Fibroblast of gingiva (primary cell): Measurements from ENCODE around the gene ADRM1.
A peak's percentile ranks its signal among the peaks of the same experiment; 100 is the strongest.

Source experiments
- DNase-seq: peaks from one replicate; pipeline ENCODE4 v3.0.0-alpha.2; 2011; ENCODE audit warnings: low read depth

The ADRM1 gene

DNA sequence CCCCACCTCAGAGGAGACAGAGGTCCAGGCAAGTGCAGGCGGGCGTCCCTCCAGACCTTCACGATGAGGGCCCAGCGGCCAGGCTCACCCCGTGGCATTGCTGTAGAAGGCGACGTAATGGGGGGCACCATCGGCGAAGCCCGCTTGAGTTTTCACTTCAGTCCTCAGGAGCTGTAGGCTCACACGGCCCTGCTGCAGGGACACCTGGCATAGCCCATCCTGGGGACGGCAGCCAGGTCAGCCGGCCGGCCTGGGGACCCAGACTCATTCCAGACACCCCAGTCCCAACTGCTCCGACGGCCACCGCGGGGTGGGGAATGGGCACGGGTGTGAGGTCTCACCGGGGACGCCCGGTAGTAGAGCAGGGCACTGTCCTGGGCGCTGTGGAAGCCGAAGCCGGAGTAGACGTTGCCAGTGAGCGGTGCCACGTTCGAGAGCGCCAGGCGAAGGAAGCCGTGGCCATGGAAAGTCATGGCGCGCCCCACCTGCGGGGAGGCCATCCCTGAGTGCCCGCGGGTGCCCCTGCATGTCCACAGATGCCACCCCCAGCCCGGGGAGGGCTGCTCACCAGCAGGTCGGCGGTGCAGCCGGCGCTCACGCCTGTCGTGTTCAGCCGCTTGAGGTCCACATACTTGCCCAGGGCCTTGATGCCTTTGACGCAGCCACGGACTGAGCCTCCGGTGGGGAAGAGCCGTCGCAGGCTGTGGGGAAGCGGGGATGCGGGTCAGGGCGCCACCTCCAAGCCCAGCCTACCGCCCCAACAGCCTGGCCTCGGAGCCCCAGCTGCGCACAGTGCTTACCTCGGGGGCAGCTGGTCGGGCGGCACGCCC is 9.2 kb downstream of the ADRM1 start:
- DNase-seq: no peak

DNA sequence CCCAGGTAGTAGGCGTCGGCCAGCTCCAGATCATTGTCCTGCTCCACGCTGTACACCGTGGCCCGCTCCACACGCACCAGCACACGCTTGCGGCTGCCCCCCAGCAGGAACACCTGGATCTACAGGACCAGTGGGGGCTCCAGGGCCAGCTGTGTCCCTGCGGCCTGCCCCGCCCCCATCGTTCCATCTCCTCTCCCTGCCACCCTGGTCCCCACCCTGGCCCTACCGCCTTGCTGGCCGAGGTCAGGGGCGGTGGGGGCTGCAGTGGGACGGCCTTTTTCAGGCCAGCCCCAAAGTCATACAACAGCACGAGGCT is 9.8 kb downstream of the ADRM1 start:
- no peak for DNase-seq

DNA sequence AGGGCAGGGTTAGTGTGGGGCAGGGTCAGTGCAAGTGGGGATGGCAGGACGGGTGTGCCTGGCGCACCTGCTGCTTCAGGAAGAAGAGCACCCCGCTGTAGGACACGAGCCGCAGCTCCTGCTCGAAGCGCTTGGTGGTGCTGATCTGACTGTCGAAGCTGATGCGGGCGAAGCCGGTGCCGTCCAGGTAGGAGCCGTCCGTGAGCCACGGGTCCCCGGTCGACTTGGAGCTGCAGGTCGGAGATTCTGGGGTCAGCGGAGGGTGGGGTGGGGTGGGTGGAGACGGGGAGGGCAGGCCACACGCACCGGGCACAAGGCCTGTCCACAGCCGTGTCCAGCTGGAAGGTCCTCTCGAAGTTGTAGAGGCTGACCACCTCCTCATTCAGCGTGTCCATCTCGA is 10.2 kb downstream of the ADRM1 start:
- DNase-seq: no peak

DNA sequence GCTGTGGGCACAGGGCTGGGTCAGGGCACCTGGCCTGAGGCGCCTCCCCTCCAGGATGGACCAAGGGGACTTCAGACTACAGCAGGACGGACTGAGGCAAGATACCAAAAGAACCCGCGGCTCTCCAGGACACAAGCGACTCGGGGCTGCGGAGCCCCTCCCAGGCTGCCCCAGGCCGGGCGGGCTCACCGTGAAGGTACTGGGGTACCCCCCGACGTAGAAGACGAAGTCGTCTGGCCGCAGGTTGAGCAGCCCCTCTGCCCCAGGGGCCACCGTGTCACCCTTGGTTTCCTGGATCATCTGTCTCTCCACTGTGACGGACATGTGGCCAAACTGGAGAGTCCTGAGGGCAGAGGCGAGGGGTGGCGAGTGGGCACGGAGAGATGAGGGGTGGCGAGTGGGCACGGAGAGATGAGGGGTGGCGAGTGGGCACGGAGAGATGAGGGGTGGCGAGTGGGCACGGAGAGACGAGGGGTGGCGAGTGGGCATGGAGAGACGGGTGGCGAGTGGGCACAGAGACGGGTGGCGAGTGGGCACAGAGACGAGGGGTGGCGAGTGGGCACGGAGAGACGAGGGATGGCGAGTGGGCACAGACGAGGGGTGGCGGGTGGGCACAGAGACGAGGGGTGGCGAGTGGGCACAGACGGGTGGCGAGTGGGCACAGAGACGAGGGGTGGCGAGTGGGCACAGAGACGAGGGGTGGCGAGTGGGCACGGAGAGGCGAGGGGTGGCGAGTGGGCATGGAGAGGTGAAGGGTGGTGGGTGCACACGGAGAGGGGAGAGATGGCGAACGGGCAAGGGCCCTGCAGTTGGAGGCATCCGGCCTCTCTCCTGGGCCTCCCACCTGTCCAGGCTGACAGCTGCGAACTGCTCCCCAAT is 10.9 kb downstream of the ADRM1 start:
- no peak for DNase-seq

DNA sequence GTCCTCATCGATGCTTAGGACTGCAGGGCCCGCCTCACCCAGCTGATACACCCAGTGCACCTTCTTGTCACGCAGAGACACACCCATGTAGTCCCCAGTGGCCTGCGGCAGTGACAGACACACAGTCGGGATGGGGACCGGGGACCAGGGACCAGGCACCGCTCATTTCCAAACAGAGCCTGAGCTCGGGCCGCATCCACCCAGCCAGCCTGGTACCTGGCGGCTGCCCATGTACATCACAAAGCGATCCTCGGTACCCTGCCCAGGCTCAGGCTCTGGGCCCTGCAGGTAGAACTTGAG is 11.5 kb downstream of the ADRM1 start:
- no peak for DNase-seq

DNA sequence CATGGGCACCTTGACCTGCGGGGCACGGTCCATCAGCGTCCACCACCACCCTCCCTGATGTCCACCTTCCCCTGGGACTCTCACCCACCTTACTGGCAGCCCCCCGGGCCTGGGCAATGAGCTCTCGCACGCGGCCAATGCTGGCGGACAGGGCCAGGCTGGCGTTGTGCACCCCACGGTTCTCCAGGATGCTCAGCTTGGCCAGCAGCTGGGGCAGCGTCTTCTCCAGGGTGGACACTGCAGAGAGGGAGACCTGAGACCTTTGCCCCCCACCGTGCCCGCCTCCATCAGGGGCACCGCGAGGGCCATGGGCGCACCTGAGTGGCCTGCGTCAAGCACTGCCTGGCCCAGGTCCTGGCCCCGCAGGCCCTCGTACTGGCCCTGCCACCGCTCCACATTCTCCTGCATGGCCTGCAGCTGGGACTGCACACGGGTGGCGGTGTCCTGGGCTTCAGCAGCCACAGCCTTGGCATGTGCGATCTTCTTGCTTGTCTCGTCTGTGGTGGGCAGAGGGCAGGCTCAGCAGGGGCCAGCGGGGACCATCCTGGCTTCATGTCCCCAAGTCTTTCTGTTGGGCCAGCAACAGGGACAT is 12.0 kb downstream of the ADRM1 start:
- no peak for DNase-seq

DNA sequence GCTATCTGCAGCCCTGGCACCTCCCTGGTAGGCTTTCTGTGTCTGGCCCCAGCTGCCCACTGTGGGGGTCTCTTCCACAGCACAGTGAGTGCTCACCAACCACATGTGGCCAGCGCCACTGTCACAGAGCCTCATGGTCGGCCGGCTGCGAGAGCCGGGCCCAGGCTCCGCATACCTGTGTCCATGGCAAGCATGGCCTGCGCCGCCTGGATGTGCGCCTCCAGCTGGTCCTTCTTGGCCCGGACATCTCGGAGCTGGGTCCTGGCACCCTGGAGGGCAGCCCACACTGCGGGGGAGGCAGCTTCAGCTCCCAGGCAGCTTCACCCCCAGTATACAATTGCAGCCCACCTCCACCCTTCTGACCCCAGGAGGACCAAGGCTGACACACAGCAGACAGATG is 13.0 kb downstream of the ADRM1 start:
- no peak for DNase-seq

DNA sequence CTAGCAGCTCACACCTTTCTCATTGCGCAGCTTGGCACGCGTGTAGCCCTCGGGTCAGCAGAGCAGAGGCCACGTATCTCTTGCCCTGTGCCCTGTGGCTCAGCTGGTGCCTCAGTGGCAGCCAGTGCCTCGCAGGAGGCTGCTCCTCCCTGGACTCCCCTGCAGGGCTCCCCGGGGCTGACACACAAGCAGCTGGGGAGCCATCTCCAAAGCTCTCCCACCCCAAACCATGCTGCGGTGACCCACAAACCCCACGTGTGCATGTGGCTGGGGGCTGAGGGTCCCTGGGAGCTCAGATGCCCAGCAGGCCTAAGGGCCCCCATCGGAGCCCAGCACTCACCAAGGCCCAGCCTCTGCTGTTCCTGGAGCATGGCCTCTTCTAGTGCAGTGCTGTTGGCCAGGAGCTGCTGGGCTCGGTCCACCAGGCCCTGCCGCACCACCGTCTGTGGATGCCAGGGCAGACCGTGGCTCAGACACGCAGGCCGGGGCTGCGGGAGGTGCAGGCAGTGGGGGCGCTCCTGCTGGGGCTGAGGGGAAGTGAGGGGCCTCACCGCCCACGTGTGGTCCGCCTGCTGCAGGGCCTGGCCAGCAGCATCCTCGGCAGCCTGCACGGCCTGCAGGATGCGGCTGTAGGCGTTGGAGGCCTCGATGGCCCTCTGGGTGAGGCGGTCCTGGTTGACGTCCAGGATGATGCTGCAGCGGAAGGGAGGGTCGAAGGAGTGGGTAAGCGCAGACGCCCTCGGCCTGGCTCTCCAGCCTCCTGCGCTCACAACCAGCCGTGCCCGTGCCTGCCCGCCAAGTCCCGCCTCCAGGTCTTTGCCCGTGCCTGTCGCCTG is 13.8 kb downstream of the ADRM1 start:
- DNase-seq: no peak

DNA sequence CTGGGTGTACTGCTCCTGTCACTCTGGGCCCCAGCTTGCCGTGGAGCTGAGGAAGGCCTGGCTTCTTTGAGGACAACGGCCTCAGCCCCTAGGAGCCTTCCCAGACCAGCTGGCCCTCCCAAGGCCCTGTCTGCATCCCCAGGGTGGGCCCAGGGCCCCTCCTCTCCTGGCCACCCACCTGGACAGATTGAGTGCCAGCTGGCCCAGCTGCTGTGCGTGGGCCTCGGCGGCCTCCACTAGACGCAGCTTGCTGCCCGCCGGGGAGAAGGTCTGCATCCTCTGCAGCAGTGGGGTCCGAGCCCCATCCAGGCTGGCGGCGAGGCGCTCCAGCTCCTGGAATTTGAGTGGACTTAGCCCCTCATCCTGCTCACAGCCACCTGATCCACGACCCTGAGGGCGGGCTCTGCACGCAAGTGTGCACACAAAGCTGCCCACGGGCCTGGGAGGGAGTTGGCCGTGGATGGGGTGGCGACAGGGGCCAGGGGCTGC is 14.4 kb downstream of the ADRM1 start:
- DNase-seq: no peak

DNA sequence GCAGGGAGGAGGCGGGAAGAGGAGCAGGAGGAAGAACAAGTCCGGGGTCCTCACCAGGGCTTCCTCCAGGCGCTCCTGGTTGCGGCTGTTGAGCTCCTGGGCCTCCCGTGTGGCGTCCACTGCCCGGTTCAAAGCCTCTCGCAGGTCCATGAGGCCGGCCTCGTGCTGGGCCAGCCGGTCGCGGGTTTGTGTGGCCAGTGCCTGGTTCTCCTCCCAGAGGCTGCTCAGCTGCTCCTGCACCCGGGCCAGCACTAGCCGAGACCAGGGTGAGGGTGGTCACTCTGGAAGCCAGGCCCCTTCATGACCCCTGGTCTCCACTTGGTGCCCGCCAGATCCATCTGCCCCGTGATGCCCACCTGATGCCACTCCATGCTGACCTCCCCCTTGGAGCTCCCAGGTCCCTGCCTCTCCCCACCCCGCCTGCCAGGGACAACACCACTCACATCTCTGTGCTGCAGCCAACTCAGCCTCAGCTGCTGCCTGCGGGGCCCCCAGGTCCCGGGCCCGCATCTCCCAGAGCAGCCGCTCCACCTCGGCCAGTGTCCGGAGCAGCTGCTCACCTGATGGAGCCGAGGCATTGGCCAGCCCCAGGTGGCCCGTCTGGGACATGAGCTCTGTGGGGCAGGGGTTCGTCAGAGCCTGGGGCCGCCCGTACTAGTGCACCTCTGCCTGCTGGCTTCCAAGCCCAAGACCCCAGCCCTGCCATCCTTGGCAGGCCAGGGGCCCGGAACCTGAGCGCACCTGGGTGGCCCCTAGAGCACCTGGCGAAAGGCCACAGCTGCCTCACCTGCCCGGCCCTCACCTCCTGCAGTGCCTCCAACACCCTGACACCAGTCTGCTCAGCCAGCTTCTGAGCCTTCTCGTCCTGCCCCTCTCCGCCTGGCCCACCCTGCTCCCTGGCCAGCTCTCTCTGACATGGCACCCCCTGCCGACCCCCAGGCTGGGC is 15.9 kb downstream of the ADRM1 start:
- no peak for DNase-seq

DNA sequence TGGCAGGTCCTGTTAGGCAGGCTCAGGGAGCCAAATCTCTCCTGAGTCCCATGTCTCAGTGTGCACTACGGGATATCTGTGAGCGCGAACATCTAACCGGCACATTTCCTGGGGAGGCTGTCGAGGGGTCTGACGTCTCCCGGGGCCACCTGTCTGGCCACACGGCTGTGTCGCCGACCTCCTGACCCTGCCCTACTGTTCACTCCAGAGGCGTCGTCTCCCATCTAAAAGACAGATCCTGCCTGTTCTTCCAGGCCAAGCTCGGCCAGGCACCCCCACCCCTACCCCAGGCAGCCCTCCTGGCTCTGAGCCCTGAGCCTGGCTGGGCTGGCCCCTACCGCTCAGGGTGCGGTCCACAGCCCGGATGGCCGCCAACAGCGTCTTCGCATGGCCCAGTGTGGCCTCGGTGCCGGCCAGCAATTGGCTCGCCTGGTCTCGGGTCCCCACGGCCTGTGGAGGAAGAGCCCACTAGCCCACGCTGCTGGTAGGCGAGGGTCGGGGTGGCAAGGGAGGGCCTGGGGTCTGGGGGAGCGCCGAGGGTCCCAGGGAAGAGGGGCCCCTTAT is 16.6 kb downstream of the ADRM1 start:
- DNase-seq: no peak

DNA sequence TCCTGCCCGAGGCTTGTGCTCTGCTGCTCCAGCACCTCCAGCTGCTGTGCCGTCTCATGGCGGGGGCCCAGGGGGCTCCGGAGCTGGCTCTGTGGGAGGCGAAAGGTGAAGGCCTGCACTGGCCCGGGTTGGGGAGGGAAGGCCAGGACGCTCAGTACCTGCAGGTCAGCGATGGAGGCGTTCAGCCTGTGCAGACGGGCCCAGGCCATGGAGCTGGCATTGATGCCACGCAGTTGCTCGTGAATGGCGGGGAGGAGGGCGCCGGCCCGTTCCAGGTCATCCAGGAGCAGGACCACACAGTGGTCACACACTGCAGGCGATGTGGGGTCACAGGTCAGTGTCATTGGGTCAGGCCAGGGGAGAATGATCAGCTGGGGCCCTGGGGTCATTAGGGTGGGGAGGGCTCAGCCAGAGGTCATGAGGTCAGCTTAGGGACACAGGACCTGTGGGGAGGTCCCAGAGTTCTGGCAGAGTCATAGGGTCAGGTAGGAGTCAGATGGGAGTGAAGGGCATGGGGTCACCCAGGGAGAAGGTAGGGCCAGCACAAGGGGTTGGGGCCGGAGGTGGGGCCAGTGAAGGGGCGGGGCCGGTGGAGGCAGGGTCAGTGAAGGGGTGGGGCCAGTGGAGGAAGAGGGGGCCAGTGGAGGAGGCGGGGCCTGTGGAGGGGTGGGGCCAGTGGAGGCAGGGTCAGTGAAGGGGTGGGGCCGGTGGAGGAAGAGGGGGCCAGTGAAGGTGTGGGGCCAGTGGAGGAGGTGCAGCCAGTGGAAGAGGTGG is 18.0 kb downstream of the ADRM1 start:
- DNase-seq: no peak

DNA sequence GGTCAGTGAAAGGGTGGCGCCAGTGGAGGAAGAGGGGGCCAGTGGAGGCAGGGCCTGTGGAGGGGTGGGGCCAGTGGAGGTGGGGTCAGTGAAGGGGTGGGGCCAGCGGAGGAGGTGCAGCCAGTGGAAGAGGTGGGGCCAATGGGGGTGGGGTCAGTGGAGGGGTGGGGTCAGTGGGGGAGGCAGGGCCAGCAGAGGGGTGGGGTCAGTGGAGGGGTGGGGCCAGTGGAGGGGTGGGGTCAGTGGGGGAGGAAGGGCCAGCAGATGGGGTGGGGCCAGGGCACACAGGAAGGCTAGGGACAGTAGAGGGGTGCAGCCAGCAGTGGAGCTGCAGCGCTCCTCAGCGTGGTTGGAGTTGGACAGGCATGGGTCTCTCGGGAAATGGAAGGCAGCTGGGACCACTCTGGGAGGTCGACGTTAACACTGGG is 18.7 kb downstream of the ADRM1 start:
- DNase-seq: peak; percentile 26

DNA sequence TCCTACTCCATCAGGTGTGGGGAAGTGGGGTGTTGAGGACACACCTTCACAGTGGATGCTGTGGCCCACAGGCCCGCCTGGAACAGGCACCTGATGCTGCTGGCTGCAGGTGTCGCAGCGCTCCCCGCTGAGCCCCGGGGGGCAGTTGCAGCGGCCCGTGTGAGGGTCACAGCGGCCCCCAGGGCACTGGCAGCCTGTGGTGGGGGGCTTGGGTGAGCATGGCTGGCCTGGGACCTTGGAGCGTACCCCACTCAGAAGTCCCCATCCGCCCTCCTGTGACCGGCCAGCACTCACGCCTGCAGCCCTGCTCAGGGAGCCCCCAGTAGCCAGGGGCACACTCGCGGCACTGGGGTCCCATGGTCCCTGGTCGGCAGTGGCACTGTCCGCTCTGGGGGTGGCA is 19.2 kb downstream of the ADRM1 start:
- DNase-seq: no peak

DNA sequence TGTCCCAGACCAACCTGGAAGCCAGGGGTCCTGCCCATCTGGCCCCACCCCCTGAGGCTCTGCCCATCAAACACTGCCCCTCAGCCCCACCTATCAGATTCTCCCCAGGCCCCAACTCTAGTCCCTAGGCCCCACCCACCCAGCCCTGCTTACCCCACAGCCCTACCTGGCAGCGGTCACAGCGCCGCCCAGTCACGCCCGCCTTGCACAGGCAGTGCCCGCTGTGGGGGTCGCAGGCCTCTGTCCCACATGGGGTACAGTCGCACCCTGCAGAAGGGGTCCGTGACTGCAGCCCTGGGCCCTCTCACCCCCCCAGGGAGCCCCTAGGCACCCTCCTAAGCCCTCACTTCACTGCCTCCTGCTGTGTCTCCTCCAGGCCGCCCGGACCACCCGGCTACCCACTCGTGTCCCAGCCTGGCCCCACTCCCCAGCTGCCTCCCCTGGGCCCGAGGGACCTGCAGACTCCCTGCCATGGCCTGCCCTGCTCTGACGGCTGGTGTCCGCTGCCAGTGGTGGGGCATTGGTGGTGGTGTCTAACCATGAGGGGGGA is 19.8 kb downstream of the ADRM1 start:
- DNase-seq: no peak

DNA sequence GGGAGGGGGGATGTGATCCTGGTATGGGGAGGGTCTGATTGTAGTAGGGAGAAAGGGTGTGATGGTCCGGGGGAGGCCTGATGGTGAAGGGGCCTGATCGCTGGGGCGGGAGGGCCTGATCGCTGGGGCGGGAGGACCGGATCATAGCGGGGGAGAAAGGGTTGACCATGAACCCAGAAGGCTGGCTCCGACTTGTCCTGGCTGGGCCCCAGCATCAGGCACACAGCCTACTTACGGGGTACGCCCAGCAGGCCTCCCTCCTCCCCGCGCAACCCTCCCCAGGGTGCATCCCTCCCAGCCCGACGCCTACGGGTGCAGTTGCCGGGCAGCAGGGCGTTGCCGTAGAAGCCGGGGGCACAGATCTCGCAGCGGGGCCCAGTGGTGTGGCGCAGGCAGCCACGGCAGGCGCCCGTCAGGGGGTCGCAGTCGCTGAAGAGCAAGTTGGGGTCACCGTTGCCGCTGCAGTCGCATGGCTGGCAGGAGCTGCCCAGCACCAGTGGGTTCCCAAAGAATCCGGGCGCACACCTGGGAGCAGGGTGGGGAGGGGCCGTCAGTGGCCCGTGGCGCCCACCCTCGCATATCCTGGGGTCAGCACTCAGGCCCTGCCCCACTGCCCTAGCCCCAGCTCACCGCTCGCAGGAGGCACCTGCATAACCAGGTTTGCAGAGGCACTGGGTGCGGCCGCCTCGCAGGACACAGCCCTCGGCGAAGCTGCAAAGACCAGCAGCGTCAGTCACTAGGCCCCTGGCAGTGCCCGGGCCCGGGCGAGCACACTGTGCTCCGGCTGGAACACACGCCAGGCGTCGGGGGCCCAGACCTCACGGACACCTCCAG is 20.6 kb downstream of the ADRM1 start:
- no peak for DNase-seq

DNA sequence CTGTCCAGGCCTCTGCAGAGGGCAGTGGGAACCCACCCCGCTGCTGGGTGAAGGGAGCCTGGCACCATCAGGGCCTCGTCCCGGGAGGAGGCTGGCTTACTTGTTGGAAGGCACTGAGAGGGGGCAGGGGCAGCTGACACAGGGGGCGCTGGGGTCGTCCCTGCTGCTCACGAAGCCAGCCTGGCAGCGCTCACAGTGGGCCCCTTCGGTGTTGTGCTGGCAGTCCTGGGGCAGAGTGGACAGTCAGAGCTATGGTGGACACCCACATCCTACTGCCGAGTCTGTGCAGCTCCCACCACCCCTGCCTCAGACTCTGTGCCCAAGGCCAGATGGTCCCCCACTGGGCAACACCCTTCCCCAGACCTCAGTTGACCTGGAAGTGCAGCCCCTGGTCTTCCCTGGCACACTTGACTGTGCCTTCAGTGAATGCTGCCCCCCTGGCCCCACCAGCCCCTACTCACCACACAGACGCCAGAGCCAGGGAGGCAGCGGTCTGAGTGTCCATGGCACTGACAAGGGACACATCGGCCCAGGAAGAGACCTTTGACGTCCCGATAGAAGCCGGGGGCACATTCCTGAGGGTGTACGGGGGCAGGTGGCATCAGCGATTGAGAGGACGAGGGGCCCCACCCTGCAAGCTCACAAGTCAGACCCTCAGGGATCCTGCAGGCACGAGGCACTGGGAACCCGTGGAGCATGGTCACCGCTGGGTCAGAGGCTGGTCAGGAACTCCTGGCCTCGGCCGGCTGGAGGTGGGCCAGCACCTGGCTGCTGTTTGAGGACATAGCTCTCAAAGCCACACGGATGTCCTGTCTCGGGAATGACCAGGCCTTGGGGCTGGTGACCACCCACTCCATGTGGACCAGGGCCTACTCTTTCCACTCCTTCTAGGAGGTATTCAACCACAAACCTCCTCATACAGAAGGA is 21.4 kb downstream of the ADRM1 start:
- no peak for DNase-seq
